Muscle of back (tissue), 11 donors: Measurements from ENCODE around the gene EPB41. TPM values are rescaled to one million over a fixed set of nuclear protein-coding genes. Genes with fewer than 3 reads are reported as not detected.

Experiments
- DNase-seq, 3 donors: peaks; one replicate each; pipeline versions ENCODE4 v3.0.0 to v3.0.0-alpha.2; 2013
- polyA plus RNA-seq, 10 donors: library from polyadenylated mRNA; unstranded; fragments of 120-200 nt; gene quantifications; one replicate each; pipeline ENCODE4 v1.2.1, GENCODE V29; 2013; ENCODE audit not compliant: insufficient read length in 10 of 10

EPB41 gene
- polyA plus RNA-seq, 10 donors, result 7.1 to 25.3 (median 11.6) TPM

DNA sequence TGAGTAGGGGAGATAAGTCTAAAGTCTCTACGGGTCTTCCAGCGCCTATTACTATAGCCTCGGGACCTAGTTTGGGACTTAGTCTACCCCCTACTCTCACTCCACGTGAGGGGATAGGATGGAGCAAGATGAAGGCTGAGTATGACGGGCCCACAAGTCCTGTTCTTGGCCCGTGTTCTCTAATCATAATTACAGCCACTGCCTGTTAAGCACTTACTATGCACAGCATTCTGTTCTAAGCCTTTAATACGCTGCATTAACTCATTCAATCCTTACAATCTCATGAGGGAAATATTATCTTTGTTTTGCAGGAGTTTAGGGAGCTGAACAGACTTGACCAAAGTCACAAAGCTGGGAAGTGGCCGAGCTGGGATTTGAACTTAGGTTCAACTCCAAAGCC is 23.9 kb upstream of the EPB41 start:
- no peak for DNase-seq

DNA sequence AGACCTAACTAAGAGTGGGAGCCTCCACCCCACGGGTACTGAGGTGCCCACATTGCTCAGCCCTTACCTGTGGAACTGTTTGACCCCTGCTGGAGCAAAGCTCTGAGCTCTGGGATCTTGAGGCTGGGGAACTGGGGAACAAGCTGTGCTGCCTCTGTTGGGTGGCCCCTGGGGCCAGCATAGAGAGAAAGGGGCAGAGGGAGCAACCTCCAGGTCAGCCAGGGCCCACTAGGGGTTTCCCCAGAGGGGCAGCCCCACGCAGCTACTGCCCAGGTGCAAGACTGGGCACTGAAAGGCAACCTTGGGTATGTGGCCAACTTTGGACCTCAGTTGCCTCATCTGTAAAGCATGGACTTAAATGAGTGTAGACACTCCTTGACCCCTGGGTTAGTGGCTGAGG is 23.5 kb upstream of the EPB41 start:
- no peak for DNase-seq

- DNase-seq, result no peak
Measured at GRCh38 chr1:28891256-28891655, 23.1 kb upstream of the EPB41 start.

GRCh38 chr1:28893403-28894102 is 20.8 kb upstream of the EPB41 start:
- no peak for DNase-seq

- no peak for DNase-seq
Measured at GRCh38 chr1:28894785-28895184, 19.6 kb upstream of the EPB41 start.

GRCh38 chr1:28895896-28896608 is 18.3 kb upstream of the EPB41 start:
- DNase-seq, result no peak

- DNase-seq, result no peak
Measured at GRCh38 chr1:28896609-28896986, 17.8 kb upstream of the EPB41 start.

DNA sequence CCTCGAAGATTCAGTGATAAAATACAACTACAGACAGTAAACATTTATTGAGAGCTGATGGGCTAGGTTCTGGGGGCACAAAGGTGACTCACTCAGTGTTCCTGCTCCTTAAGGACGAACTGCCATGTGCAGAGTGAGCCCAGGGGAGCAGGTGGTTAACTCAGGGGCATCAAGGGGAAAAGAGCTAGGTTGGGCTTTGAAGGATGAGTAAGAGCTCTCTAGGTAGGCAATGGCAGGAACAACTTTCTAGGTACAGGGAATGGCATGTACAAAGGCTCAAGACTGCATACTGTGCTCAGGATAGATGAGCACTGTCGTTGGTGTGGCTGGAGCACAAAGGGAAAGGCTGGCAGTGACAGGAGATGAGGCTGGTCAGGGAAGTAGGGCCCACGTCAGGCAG is 16.6 kb upstream of the EPB41 start:
- no peak for DNase-seq

DNA sequence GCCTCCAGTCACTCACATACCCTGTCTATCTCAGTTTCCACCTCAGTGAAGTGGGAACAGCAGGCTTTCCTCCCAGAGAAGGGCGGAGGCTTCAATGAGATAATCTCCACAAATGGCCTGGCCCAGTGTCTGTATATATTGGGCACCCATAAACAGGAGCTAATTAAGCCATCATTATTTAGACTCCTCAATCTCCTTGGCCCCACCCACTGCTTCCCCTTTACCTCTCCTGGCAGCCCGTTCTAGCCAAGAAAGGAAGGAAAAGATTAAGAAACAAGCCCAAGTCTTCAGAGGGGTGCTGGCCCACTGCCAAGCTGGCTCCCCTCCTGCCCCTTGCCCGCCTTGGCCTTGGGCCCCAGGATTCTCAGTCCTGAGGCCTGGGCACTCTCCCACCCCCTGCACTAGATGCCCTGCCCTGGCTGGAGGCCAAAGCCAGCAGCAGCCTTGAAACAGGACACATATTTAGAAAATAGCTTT is 15.9 kb upstream of the EPB41 start:
- no peak for DNase-seq

- no peak for DNase-seq
Measured at GRCh38 chr1:28899267-28899666, 15.1 kb upstream of the EPB41 start.

- no peak for DNase-seq
Measured at GRCh38 chr1:28900562-28900961, 13.8 kb upstream of the EPB41 start.

GRCh38 chr1:28902738-28903137 is 11.6 kb upstream of the EPB41 start:
- DNase-seq, result no peak

GRCh38 chr1:28905921-28906666 is 8.3 kb upstream of the EPB41 start:
- no peak for DNase-seq

DNA sequence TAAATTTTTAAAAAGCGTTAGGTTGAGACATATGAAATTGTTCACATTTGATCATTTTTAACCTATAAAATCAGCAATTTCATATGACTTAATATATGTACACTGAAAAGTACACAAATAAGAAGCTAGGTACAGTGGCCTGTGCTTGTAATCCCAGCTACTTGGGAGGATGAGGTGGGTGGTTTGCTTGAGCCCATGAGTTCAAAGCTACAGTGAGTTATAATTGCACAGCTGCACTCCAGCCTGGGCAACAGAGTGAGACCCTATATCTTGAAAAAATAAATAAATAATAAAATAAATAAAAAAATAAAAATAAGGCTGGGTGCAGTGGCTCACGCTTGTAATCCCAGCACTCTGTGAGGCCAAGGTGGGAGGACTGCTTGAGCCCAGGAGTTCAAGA is 5.2 kb upstream of the EPB41 start:
- no peak for DNase-seq

DNA sequence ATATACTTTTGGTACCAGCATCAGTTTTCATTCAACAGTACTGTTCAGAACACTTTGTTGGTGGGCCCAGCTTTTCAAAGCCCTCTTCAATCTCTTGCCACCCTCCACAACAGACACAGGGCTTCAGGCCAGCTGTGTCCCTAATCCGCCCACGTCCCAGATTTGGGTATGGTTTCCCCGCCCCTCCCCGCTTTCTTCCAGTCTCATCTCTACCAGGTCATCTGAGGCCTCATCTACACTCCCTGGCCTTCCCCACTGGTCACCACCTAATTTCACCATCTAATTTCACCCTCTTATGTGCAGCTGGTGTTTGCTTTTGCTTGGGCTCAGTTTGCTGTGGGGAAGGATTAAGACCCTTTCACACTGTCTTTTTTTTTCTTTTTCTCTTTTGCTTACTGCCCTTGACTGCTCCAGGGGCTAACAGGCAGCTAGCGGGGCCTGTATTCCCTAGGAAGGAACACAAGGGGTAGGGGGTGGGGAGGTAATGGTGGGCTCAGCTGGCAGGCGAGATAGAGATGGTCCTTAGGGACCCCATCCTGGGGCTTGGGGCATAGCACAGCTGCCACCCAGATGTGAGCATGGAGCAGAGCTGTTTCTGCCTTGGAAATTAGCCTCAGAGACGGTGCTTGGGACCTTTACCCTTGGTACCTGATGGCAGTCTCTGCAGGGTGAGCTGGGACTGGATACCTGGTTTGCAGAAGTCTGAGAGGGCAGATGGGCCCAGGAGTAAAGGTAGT is 3.8 kb upstream of the EPB41 start:
- DNase-seq, result no peak

DNA sequence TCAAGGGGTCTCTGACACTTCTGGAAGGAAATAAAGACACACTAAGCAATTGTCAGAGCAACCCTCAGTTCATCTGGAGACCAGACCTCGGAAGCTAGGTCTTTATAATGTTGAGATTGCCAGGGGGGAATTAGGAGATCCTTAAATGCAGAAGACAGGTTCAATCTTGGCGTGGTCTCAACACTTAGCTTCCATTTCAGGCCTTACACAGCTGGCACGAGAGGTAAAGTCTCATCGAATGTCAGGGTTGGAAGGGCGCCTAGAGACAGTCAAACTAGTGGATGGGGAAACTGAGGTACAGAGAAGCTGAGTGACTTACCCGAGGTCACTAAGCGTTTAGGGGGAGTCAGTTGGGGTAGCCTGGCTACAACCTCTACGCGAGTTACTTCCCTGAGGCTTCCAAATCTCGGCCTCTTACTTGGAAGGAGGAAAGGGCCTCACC is 562 bp upstream of the EPB41 start:
- no peak for DNase-seq

GRCh38 chr1:28915031-28915895 is 894 bp downstream of the EPB41 start:
- peak in 2 of 3 donors; percentile 45 to 80 for DNase-seq

GRCh38 chr1:28917757-28918118 is 3.4 kb downstream of the EPB41 start:
- no peak for DNase-seq

- no peak for DNase-seq
Measured at GRCh38 chr1:28921286-28921869, 7.0 kb downstream of the EPB41 start.

GRCh38 chr1:28925350-28925891 is 11.1 kb downstream of the EPB41 start:
- DNase-seq, result no peak
